ENCODE results near the gene MFN2.

MFN2 gene

GRCh38 chr1:12056331-12056841 lies 76.1 kb downstream of the MFN2 start:
- in situ Hi-C loops (cut with HindIII; ENCODE audit: low pct_ligation_motif_present, low pct_unique_long_range_greater_than_20kb, low sequenced_read_pairs) = no loop called here
- no peak for DNase-seq

- in situ Hi-C loops (cut with HindIII; ENCODE audit: low pct_ligation_motif_present, low pct_unique_long_range_greater_than_20kb, low sequenced_read_pairs) = no loop called here
- no peak for DNase-seq
These were observed 77.1 kb downstream of the MFN2 start for GRCh38 chr1:12057382-12057781.

GRCh38 chr1:12057940-12058687 lies 77.9 kb downstream of the MFN2 start:
- no peak for DNase-seq
- in situ Hi-C loops (cut with HindIII; ENCODE audit: low pct_ligation_motif_present, low pct_unique_long_range_greater_than_20kb, low sequenced_read_pairs) = no loop called here

- no peak for DNase-seq
- in situ Hi-C loops (cut with HindIII; ENCODE audit: low pct_ligation_motif_present, low pct_unique_long_range_greater_than_20kb, low sequenced_read_pairs) = no loop called here
These were observed 79.0 kb downstream of the MFN2 start for GRCh38 chr1:12059226-12059625.

- DNase-seq = no peak
- in situ Hi-C loops (cut with HindIII; ENCODE audit: low pct_ligation_motif_present, low pct_unique_long_range_greater_than_20kb, low sequenced_read_pairs) = no loop called here
These were observed 79.6 kb downstream of the MFN2 start for GRCh38 chr1:12059722-12060464.

- in situ Hi-C loops (cut with HindIII; ENCODE audit: low pct_ligation_motif_present, low pct_unique_long_range_greater_than_20kb, low sequenced_read_pairs) = no loop called here
- no peak for DNase-seq
These were observed 80.3 kb downstream of the MFN2 start for GRCh38 chr1:12060500-12060899.

All from ACHN (cell line).